H1 (cell line): ENCODE data around the gene KRT3. TPM values are rescaled to one million over a fixed set of nuclear protein-coding genes. Genes with fewer than 3 reads are reported as not detected.

Source experiments
- EGR1 ChIP-seq: IDR thresholded peaks from 2 replicates; pipeline ENCODE4 v1.6.1; 2011; ENCODE audit warnings: low read depth, low read length, borderline replicate concordance
- SUZ12 ChIP-seq: fragments of 200-600 bp; sonication (generic); IDR thresholded peaks from 2 replicates; pipeline ENCODE4 v1.6.1; 2012; ENCODE audit warnings: mild to moderate bottlenecking, inconsistent platforms, low read length, moderate library complexity, mixed read lengths
- polyA plus RNA-seq, 7 experiments: library from polyadenylated mRNA; depleted of rRNA in 3 of 7; stranded (reverse) in 5 of 7; unstranded in 2 of 7; fragments of >200 nt in 5 of 7; fragments of 200-250 nt in 2 of 7; gene quantifications; 1 replicate in 5 of 7; 2 replicates in 1 of 7; 4 replicates in 1 of 7; pipeline versions ENCODE4 v1.2.1 to v1.2.3, GENCODE V29; 2011 to 2013; ENCODE audit warnings: missing spikeins in 2 of 7, mixed read lengths in 2 of 7
- total RNA-seq: library from RNA; stranded (reverse); fragmentation: NEBNext Ultra II Directional; extraction: Animal tissue kit (Norgen Biotek cat#: 25700); gene quantifications from 2 replicates; pipeline ENCODE4 v1.2.1, GENCODE V29; 2021
- TF ChIP-seq, protein P1 (sequence below): IDR thresholded peaks from 2 replicates; pipeline ENCODE4 v1.6.1; 2012; ENCODE audit warnings: inconsistent platforms

The KRT3 gene
- total and polyA plus RNA-seq, 2 of the 8 experiments (the other 6 are each of a cell fraction or from before 2014, with no cell fraction given), result not detected

- TF ChIP-seq, protein P1, sequence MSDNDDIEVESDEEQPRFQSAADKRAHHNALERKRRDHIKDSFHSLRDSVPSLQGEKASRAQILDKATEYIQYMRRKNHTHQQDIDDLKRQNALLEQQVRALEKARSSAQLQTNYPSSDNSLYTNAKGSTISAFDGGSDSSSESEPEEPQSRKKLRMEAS, result no peak
- TF ChIP-seq EGR1 (no peak), SUZ12 (no peak)
Measured at GRCh38 chr12:52810554-52810953, 14.6 kb upstream of the KRT3 start (continued).
